Vagina (tissue), 2 donors: ENCODE results near the gene MAP3K8. TPM values are rescaled to one million over a fixed set of nuclear protein-coding genes. Genes with fewer than 3 reads are reported as not detected.

Source experiments
- DNase-seq, 2 donors: peaks; one replicate each; pipeline ENCODE4 v3.0.0-alpha.2; 2017; ENCODE audit errors: extremely low spot score in 2 of 2
- H3K27ac ChIP-seq: fragments of 200-600 bp; sonication (generic); one replicate; pipeline ENCODE4 v1.5.1; 2019
- H3K27me3 ChIP-seq: fragments of 200-600 bp; sonication (generic); one replicate; pipeline ENCODE4 v1.5.1; 2019
- H3K36me3 ChIP-seq, 2 donors: fragments of 200-600 bp; sonication (generic); one replicate each; pipeline ENCODE4 v1.5.1; 2017 to 2019
- H3K4me1 ChIP-seq: fragments of 200-600 bp; sonication (generic); one replicate; pipeline ENCODE4 v1.5.1; 2019
- H3K4me3 ChIP-seq, 2 donors: fragments of 200-600 bp; sonication (generic); 1 replicate in 1 of 2; 2 replicates in 1 of 2; pipeline ENCODE4 v1.5.1; 2016 to 2019
- H3K9me3 ChIP-seq: fragments of 200-600 bp; sonication (generic); one replicate; pipeline ENCODE4 v1.5.1; 2019
- POLR2A ChIP-seq, 2 donors: fragments of 450-650 bp; IDR thresholded peaks; one replicate each; pipeline ENCODE4 v1.6.1; 2017; ENCODE audit warnings: antibody characterized with exemption in 2 of 2, mild to moderate bottlenecking in 2 of 2, moderate library complexity in 2 of 2
- POLR2AphosphoS5 ChIP-seq, 2 donors: sonication (generic); formaldehyde crosslinking; IDR thresholded peaks; one replicate each; pipeline ENCODE4 v1.9.0; 2017; ENCODE audit warnings: antibody characterized with exemption in 2 of 2, mild to moderate bottlenecking in 2 of 2, low read depth in 1 of 2; ENCODE audit not compliant: insufficient read depth in 1 of 2
- intact Hi-C: fragments of 100-400 bp; cut with DNase I; formaldehyde crosslinking; loops from one replicate; pipeline ENCODE4 v1.15.1; 2023
- total RNA-seq: library from RNA; depleted of rRNA; stranded (reverse); fragments of >200 nt; gene quantifications from one replicate; pipeline ENCODE4 v1.2.3, GENCODE V29; 2016
- TF ChIP-seq, protein P1 (sequence below), 3 experiments: fragments of 450-650 bp in 2 of 3; fragments of 200-600 bp in 1 of 3; sonication (generic) in 1 of 3; IDR thresholded peaks; one replicate each; pipeline ENCODE4 v1.5.1; 2017 to 2019; ENCODE audit warnings: antibody characterized with exemption in 3 of 3, mild to moderate bottlenecking in 2 of 3, moderate library complexity in 2 of 3

Gene MAP3K8
- total RNA-seq, result 16.5 TPM

DNA sequence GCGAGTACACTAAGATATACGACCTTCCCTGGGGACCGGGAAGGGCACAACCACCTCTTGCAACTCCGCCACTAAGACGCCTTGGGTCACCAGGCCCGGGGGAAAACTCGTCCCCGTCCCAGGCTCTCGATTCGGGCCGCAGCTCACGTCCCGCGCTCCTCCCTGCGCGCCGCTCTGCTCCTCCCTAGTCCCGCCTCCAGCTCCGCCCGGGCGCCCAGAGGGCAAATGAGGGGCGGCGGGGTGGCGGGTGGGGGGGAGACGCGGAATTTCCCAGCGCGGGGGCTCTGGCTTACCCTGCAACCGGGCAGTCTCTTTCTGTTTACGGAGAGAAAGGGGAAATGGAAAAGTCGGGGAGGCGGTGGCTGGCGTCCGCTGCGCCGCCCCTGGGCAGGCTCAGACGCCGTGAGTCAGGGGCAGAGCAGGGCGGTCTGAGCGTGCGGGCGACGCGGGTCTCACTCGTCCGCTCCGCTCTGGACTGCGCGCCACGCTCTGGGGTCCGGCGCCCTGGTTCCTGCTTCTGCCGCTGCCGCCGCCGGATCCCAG lies at the start of gene MAP3K8:
Gene MAP3K8, plus strand, starts transcription at position 455 of the 543 bp plus-strand sequence. CDS start 4,755 bp downstream, outside the sequence.
- peak within 1 kb of the TSS; percentile 77 to 92 for H3K4me3 ChIP-seq
- H3K27ac ChIP-seq, result peak within 1 kb of the TSS; percentile 98
- intact Hi-C loops, result no loop called here
- H3K36me3 ChIP-seq, result no peaks in the 10 kb centered on the region
- no peaks in the 10 kb centered on the region for H3K9me3 ChIP-seq
- H3K27me3 ChIP-seq, result no peaks in the 10 kb centered on the region
- peak in 1 of 2 donors; percentile 80 for TF ChIP-seq POLR2A (IDR thresholded peaks at IDR 0.05)
- peak; percentile 72 to 95 for TF ChIP-seq POLR2AphosphoS5 (IDR thresholded peaks at IDR 0.05; ENCODE audit: insufficient read depth in 1 of 2, low read depth in 1 of 2)
- TF ChIP-seq, protein P1, sequence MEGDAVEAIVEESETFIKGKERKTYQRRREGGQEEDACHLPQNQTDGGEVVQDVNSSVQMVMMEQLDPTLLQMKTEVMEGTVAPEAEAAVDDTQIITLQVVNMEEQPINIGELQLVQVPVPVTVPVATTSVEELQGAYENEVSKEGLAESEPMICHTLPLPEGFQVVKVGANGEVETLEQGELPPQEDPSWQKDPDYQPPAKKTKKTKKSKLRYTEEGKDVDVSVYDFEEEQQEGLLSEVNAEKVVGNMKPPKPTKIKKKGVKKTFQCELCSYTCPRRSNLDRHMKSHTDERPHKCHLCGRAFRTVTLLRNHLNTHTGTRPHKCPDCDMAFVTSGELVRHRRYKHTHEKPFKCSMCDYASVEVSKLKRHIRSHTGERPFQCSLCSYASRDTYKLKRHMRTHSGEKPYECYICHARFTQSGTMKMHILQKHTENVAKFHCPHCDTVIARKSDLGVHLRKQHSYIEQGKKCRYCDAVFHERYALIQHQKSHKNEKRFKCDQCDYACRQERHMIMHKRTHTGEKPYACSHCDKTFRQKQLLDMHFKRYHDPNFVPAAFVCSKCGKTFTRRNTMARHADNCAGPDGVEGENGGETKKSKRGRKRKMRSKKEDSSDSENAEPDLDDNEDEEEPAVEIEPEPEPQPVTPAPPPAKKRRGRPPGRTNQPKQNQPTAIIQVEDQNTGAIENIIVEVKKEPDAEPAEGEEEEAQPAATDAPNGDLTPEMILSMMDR (IDR thresholded peaks at IDR 0.05), result no peak
- H3K4me1 ChIP-seq, result peaks cover 51% of the 10 kb centered on the region
- DNase-seq, result peak in 1 of 2 donors; percentile 95

DNA sequence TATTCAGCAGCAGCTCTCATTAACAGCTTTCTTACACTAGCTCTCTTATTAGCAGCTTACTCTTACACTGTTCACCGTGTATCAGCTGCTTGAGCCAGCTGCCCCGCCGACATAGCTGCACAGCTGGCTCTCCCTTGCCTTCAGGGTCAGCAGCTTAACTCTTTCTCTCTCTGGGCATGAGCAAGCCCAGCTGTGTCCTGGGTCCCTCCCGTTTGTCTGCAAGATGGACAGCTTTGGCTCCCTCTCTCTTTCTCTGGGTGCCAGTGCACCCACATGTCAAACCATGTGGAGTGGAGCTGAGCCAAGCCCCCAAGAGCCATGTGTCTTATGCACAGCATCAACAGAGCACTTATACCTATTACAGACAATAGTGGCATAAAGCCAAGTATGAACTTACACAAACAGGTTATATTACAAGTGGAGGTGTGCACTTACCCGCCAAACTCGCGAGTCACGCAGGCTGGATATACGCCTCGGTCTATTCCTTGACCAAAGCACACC lies 49.2 kb upstream of the MAP3K8 start:
- TF ChIP-seq POLR2A (IDR thresholded peaks at IDR 0.05), result no peak
- no peak for TF ChIP-seq POLR2AphosphoS5 (IDR thresholded peaks at IDR 0.05; ENCODE audit: insufficient read depth in 1 of 2, low read depth in 1 of 2)
- TF ChIP-seq, protein P1 (IDR thresholded peaks at IDR 0.05), result no peak
- intact Hi-C loops, result no loop called here

DNA sequence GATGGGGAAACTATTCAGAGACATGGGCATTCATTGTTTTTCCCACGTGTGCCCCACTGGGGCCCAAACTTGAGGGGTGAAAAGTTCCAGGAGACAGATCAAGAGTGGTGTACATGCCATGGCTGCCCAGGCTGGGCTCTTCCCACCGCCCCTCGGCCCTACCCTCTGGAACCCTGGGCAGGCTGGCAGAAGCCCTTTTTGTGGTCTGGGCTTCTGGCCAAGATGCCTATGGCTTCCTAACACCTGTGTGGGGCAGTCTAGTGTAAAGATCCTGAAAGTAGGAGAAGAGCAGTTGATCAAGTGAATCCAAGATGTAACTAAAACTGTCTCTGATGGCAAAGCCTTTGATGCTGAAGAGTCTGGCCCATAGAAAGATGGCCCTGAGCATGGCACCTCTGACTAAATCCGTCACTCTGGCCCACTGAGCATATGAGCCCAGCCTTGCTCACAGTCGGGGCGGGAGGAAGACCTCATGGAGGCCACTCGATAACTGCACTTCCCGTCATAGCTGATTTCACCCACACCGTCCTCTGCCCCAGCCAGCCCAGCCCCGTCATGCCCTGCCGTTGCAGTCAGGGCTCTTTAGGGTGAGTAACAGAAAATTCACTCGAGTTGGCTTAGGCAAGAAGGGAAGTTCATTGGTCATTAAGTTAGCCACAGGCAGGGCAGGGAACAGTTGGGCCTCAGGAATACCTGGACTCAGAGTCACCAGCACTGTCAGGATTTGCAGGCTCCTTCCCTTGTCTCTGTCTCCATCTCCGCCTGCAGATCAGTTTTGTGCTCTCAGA lies 47.0 kb upstream of the MAP3K8 start:
- Histone ChIP-seq H3K4me3 (no peak overlapping the region), H3K36me3 (no peaks in the 10 kb centered on the region), H3K9me3 (no peaks in the 10 kb centered on the region), H3K27me3 (no peaks in the 10 kb centered on the region), H3K27ac (no peak overlapping the region), H3K4me1 (no peaks in the 10 kb centered on the region)
- intact Hi-C loops, result no loop called here
- TF ChIP-seq POLR2A (IDR thresholded peaks at IDR 0.05) (no peak), POLR2AphosphoS5 (IDR thresholded peaks at IDR 0.05; ENCODE audit: insufficient read depth in 1 of 2, low read depth in 1 of 2) (no peak)
- TF ChIP-seq, protein P1 (IDR thresholded peaks at IDR 0.05), result no peak
- DNase-seq, result no peak

More for the DNA sequence above, 49.2 kb upstream of the MAP3K8 start:
- Histone ChIP-seq H3K27ac (no peak overlapping the region), H3K4me1 (no peaks in the 10 kb centered on the region), H3K9me3 (no peaks in the 10 kb centered on the region), H3K4me3 (no peak overlapping the region), H3K36me3 (no peaks in the 10 kb centered on the region), H3K27me3 (no peaks in the 10 kb centered on the region)
- no peak for DNase-seq

DNA sequence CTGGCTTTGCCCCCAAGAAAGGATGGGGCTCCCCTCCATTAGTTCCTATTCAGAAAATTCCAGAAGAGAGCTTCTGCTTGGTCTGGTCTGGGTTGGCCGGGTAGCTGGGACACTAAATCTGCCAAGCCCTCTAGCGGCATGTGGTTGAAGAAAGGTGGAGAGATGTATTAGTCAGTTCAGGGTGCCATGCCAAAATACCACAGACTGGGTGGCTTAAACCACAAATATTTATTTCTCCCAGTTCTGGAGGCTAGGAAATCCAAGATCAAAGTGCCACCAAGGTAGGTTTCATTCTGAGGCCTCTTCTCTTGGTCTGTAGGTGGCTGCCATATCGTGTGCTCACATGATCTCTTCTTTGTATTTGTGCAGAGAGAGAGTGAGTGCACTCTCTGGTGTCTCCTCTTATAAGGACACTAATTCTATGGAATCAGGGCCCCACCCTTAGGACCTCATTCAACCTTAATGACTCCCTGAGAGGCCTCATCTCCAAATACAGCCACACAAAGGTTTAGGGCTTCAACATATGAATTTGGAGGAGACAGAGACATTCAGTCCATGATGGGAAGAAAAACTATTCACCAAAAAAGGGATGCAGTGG lies 46.2 kb upstream of the MAP3K8 start:
- no peaks in the 10 kb centered on the region for H3K4me1 ChIP-seq
- DNase-seq, result no peak
- H3K4me3 ChIP-seq, result no peak overlapping the region
- no peak overlapping the region for H3K27ac ChIP-seq
- TF ChIP-seq POLR2A (IDR thresholded peaks at IDR 0.05) (no peak), POLR2AphosphoS5 (IDR thresholded peaks at IDR 0.05; ENCODE audit: insufficient read depth in 1 of 2, low read depth in 1 of 2) (no peak)
- TF ChIP-seq, protein P1 (IDR thresholded peaks at IDR 0.05), result no peak
- no peaks in the 10 kb centered on the region for H3K36me3 ChIP-seq
- intact Hi-C loops, result no loop called here
- no peaks in the 10 kb centered on the region for H3K27me3 ChIP-seq
- H3K9me3 ChIP-seq, result no peaks in the 10 kb centered on the region
